ENCODE data around the gene MAG.
"Not testable (repeated sequence)": the region's sequence is repeated elsewhere in the genome, so short reads cannot be mapped to it uniquely, and the experiment has no call there.

The MAG gene

GRCh38 chr19:35284153-35285094, 7.5 kb upstream of the MAG start:
- DNase-seq, result no peak

GRCh38 chr19:35285095-35285449, 6.9 kb upstream of the MAG start:
- no peak for DNase-seq

- DNase-seq, result not testable (repeated sequence)
Observed at GRCh38 chr19:35285465-35285864, 6.5 kb upstream of the MAG start.

GRCh38 chr19:35286101-35286500, 5.9 kb upstream of the MAG start:
- not testable (repeated sequence) for DNase-seq

GRCh38 chr19:35287713-35288112, 4.2 kb upstream of the MAG start:
- DNase-seq, result no peak

DNA sequence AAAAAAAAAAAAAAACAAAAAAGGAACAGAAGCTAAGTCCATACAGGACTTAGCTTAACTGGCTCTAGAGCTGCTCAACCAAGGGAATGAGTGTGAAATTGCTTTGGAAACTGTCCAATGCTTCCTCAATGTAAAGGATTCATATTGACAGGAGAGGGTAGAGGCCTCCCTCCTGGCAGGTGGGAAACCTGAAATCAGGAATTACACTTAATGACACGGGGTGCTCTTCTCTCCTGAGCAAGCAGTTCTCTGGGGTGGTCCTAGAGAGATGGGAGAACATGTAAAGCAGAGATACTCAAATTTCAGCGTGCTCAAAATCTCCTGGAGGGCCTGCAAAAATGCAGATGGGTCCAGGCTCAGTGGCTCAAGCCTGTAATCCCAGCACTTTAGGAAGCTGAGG, 3.6 kb upstream of the MAG start:
- DNase-seq, result no peak

DNA sequence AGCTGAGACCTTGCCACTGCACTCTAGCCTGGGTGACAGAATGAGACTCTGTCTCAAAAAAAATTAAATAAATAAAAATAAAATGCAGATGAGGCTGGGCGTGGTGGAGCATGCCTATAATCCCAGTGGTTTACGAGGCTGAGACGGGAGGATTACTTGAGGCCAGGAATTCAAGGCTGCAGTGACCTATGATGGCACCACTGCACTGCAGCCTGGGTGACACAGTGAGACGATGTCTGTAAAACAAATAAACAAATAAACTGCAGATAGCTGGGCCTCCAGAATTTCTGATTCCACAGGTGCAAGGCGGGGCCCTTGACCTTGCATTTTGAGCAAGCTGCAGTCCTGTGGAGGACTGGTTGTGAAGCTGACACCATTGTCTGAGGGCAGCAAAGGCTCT, 3.1 kb upstream of the MAG start:
- no peak for DNase-seq

GRCh38 chr19:35290381-35291127, 1.4 kb upstream of the MAG start:
- DNase-seq, result no peak

GRCh38 chr19:35291259-35291658, 702 bp upstream of the MAG start:
- DNase-seq, result no peak

DNA sequence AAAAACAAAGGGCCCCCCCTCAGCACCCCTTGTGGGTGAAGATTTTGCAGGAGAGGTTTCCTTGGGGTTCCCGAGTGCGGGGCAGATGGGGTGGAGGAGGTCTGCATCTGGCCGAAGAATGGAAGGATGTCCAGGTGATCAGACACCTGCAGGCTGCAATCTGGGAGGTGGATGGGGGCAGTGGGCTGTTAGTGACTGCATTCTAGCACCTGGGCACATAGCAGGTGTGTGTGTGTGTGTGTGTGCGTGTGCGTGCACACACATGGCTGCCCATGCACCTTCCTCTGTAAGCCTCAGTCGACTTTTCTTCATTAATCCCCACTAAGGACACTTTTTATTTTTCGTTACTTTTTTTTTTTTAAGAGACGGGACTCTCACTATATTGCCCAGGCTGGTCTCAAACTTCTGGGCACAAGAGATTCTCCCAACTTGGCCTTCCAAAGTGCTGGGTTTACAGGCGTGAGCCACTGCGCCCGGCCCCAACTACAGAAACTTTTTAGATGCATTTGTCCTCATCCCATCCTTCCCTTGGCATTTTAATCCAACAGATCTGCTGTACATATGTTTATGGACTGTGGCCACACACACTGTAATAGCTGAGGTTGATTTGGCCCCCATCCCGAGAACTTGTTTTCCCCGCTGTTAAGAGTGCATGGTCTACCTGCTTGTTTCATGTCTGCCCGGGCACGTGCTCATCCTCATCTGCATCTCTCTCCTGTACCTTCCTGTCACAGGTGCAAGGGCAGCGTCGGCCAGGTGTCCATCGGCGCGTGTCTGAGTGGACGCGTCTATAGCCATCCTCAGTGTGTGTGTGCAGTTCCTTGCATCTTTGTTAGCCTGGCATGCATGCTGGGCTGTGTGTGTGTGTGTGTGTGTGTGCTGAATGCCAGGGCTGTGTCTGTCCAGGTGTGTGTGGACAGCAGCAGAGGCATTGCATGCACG, 731 bp downstream of the MAG start:
- DNase-seq, result no peak

- DNase-seq, result no peak
Observed at GRCh38 chr19:35293363-35293739, 1.4 kb downstream of the MAG start.

DNA sequence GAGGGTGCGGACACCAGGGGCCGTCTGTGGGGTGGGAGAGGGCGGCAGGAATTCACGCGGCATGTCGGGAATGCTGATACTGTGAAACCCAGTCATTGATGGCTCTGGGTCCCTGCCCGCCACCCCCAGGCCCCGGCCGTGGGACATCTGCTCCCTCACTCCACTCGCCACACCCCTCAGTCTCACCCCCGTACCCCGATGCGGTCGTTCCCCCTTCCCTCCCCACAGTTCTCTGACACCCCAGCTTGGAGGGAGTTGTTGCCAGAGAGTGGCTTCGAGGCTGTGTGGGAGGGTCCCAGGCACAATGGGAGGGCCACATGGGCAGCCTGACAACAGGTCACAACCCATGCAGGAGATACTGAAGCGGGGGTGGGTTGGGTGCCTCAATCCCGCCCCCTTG, 1.8 kb downstream of the MAG start:
- DNase-seq, result no peak

GRCh38 chr19:35294328-35294727, 2.4 kb downstream of the MAG start:
- DNase-seq, result no peak

DNA sequence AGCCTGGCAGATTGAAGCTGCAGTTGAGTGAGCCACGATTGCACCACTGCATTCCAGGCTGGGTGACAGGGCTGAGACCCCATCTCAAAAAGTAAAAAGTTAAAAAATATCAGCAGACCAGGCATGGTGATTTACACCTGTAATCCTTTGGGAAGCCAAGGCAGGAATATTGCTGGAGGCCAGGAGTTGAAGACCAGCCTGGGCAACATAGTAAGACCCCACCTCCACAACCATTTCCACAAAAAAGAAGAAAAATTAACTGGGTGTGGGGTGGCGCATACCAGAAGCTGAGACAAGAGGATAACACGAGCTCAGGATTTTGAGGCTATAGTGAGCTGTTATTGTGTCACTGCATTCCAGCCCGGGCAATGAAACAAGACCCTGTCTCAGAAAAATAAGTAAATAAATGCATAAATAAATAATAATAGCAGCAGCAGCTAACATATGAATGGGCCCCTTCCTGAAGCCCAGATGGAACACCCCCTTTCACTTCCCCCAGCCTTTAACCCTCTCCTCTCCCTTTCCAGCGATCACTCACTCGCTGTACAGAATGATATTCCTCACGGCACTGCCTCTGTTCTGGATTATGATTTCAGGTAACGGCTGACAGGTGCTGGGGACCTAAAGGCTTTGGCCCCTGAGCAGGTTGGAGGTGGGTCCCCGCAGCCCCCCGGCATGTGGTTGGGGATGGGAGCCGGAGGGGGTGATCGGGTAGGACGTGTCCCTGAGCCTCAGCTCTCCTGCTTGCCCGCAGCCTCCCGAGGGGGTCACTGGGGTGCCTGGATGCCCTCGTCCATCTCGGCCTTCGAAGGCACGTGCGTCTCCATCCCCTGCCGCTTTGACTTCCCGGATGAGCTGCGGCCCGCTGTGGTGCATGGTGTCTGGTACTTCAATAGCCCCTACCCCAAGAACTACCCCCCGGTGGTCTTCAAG, 3.2 kb downstream of the MAG start:
- DNase-seq, result no peak

DNA sequence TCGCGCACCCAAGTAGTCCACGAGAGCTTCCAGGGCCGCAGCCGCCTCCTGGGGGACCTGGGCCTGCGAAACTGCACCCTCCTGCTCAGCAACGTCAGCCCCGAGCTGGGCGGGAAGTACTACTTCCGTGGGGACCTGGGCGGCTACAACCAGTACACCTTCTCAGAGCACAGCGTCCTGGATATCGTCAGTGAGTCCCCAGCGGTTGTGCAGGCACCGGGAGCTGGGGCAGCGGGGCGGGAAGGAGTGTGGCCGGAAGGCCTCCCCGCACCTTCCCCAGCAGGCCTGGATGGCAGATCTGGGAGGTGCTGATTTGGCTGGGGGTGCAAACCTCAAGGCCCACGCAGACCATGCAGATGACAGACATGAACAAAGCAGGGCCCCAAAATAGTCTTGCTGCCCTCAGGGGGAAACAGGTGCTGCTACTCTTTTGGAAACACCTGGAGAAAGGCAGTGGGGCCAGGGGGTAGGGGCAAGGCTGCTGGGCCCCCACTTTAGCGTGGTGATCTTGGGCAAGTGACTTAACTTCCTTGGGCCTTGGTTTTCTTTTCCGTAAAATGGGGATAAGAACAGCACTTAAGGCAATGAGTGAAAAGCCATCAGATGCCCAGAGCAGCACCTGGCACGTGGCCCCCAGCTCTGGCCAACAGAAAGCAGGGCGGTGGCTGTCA, 4.0 kb downstream of the MAG start:
- no peak for DNase-seq

DNA sequence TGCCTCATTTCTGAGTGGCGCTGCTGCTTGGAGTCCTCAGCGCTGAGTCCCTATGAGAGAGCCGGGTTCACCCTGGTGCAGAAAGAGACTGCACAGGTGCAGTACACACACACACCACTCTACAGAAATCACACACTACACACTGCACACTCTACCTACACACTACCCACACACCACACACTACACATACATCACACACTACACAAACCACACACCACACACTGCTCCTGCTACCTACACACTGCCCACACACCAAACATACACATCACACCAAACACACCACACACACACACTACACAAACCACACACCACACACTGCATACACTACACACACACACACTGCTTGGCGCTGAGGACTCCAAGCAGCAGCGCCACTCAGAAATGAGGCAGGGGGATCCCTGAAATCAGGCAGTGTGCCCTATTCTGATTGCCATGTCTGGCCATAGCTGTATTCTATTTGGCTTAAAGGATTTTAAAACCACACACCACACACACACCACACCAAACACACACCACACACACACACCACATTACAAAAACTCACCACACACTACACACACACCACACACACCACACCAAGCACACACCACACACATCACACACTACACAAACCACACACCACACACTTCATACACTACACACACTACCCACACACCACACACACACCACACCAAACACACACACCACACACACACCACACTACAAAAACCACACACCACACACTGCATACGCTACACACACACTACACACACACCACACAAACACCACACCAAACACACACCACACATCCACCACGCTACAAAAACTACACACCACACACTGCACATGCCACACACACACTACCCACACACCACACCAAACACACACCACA, 4.9 kb downstream of the MAG start:
- no peak for DNase-seq

DNA sequence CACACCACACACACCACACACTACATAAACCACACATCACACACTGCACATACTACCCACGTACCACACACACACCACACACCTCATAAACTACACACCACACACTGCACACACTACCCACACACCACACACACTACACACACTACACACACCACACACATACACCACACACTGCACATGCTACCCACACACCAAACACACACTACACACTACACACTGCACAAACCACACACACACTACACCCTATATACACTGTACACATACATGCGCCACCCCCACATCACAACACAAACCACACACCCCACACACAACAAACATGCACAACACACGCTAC, 5.5 kb downstream of the MAG start:
- no peak for DNase-seq

DNA sequence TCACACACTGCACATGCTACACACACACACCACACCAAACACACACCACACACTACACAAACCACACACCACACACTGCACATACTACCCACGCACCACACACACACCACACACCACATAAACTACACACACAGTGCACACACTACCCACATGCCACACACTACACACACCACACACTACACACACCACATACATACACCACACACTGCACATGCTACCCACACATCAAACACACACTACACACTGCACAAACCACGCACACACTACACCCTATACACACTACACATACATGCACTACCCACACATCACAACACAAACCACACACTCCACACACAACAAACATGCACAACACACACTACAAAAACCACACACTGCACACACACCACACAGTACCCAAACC, 6.0 kb downstream of the MAG start:
- no peak for DNase-seq

GRCh38 chr19:35298561-35298972, 6.6 kb downstream of the MAG start:
- DNase-seq, result no peak

DNA sequence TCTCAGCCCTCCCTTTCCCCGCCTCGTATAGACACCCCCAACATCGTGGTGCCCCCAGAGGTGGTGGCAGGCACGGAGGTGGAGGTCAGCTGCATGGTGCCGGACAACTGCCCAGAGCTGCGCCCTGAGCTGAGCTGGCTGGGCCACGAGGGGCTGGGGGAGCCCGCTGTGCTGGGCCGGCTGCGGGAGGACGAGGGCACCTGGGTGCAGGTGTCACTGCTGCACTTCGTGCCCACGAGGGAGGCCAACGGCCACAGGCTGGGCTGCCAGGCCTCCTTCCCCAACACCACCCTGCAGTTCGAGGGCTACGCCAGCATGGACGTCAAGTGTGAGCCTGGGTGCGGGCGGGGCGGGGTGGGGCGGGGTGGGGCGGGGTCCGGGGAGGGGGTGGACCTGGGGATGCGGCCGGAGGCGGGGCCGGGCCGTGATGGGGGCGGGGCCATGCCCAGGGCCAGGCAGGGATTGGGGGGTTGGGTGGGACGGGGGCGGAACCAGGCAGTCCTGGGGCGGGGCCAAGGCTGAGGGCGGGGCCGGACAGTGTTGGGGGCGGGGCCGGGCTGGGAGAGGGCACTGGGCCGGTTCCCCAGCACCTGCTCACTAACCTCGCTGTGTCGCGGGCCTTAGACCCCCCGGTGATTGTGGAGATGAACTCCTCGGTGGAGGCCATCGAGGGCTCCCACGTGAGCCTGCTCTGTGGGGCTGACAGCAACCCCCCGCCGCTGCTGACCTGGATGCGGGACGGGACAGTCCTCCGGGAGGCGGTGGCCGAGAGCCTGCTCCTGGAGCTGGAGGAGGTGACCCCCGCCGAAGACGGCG, 7.8 kb downstream of the MAG start:
- no peak for DNase-seq

Measured in NCI-H526 treated with DMSO at 0.1 percent for 48 hours (cell line).